Smooth muscle cell (in vitro differentiated cells): ENCODE data around the gene LIN9. TPM values are rescaled to one million over a fixed set of nuclear protein-coding genes. Genes with fewer than 3 reads are reported as not detected.

Experiments
- DNase-seq: peaks from one replicate; lab custom pipeline; 2025; ENCODE audit not compliant: unreplicated experiment; lab: John Stamatoyannopoulos, UW
- H2AFZ ChIP-seq: fragments of 200-600 bp; sonication (generic); 2 replicates; pipeline ENCODE4 v1.6.0; 2016; ENCODE audit warnings: antibody characterized with exemption, low read depth, mild to moderate bottlenecking
- H3F3A ChIP-seq: fragments of 200-600 bp; sonication (generic); 2 replicates; pipeline ENCODE4 v1.6.0; 2017; ENCODE audit warnings: antibody characterized with exemption, low read depth
- H3K27ac ChIP-seq: fragments of 200-600 bp; sonication (generic); 2 replicates; pipeline ENCODE4 v1.5.1; 2016; ENCODE audit warnings: low read depth, mild to moderate bottlenecking
- H3K27me3 ChIP-seq: fragments of 200-600 bp; sonication (generic); 2 replicates; pipeline ENCODE4 v1.6.1; 2016; ENCODE audit warnings: low read depth, mild to moderate bottlenecking
- H3K36me3 ChIP-seq: fragments of 200-600 bp; sonication (generic); 2 replicates; pipeline ENCODE4 v1.5.1; 2016; ENCODE audit warnings: low read depth
- H3K4me1 ChIP-seq: fragments of 200-600 bp; sonication (generic); 2 replicates; pipeline ENCODE4 v1.5.1; 2016; ENCODE audit warnings: low read depth
- H3K4me2 ChIP-seq: fragments of 200-600 bp; sonication (generic); 2 replicates; pipeline ENCODE4 v1.6.0; 2016; ENCODE audit warnings: mild to moderate bottlenecking
- H3K4me3 ChIP-seq: fragments of 200-600 bp; sonication (generic); 2 replicates; pipeline ENCODE4 v1.5.1; 2016; ENCODE audit warnings: mild to moderate bottlenecking
- H3K79me2 ChIP-seq: fragments of 200-600 bp; sonication (generic); 2 replicates; pipeline ENCODE4 v1.6.0; 2016; ENCODE audit warnings: low read depth, mild to moderate bottlenecking
- H3K9ac ChIP-seq: fragments of 200-600 bp; sonication (generic); 2 replicates; pipeline ENCODE4 v1.6.0; 2016; ENCODE audit warnings: low read depth
- H3K9me3 ChIP-seq: fragments of 200-600 bp; sonication (generic); replicated peaks from 2 replicates; pipeline ENCODE4 v1.5.1; 2016; ENCODE audit warnings: low read depth
- H4K20me1 ChIP-seq: fragments of 200-600 bp; sonication (generic); 2 replicates; pipeline ENCODE4 v1.6.0; 2016; ENCODE audit warnings: low read depth
- CTCF ChIP-seq: fragments of 200-600 bp; sonication (generic); IDR thresholded peaks from 2 replicates; pipeline ENCODE4 v1.5.1; 2017; ENCODE audit warnings: borderline replicate concordance, mild to moderate bottlenecking, antibody characterized with exemption; ENCODE audit not compliant: insufficient read depth, poor library complexity, severe bottlenecking
- WGBS: methylation state at CpG from one replicate; pipeline ENCODE4 v1.1.7; 2016; ENCODE audit warnings: low lambda C conversion rate; 5-methylcytosine and 5-hydroxymethylcytosine counted together
- polyA plus RNA-seq: library from polyadenylated mRNA; unstranded; fragments of >200 nt; fragmentation: Nextera tagmentation; extraction: Ambion mirVana; gene quantifications from 2 replicates; pipeline ENCODE4 v1.2.1, GENCODE V29; 2016
- total RNA-seq: library from RNA; depleted of rRNA; stranded (reverse); fragments of >200 nt; gene quantifications from 2 replicates; pipeline ENCODE4 v1.2.3, GENCODE V29; 2014

Gene LIN9
- total and polyA plus RNA-seq, 2 experiments from 2014 or later: 3.7 to 7.8 TPM

- no peak for DNase-seq
- Histone ChIP-seq H3K4me2 (peak overlapping the region; percentile 94), H3K27ac (peak overlapping the region; percentile 82), H3K9me3 (no peaks in the 10 kb centered on the region), H3K36me3 (no peaks in the 10 kb centered on the region), H3K27me3 (no peaks in the 10 kb centered on the region), H3F3A (no peaks in the 10 kb centered on the region), H3K79me2 (peaks cover 67% of the 10 kb centered on the region), H3K4me3 (peak overlapping the region; percentile 86), H2AFZ (no peak overlapping the region), H3K9ac (peak overlapping the region; percentile 85), H4K20me1 (peaks cover 54% of the 10 kb centered on the region), H3K4me1 (peaks cover 12% of the 10 kb centered on the region)
- TF ChIP-seq CTCF: no peak
- WGBS: 42% methylated on average over 14 of the region's 14 CpGs
Measured at GRCh38 chr1:226185141-226186036, 123.6 kb downstream of the LIN9 start.

- Histone ChIP-seq H4K20me1 (peaks cover 87% of the 10 kb centered on the region), H3K4me2 (peak overlapping the region; percentile 58), H2AFZ (no peak overlapping the region), H3K4me3 (peak overlapping the region; percentile 4), H3K27me3 (no peaks in the 10 kb centered on the region), H3K27ac (peak overlapping the region; percentile 58), H3K4me1 (peaks cover 10% of the 10 kb centered on the region), H3K9me3 (no peaks in the 10 kb centered on the region), H3F3A (no peaks in the 10 kb centered on the region), H3K79me2 (peaks cover 99% of the 10 kb centered on the region), H3K9ac (no peak overlapping the region), H3K36me3 (no peaks in the 10 kb centered on the region)
- no peak for DNase-seq
- WGBS: 72% methylated on average over 14 of the region's 14 CpGs
- TF ChIP-seq CTCF: peak; percentile 28
Measured at GRCh38 chr1:226181996-226182714, 126.8 kb downstream of the LIN9 start.

Other genes starting within 250 kb of the LIN9 start
- 459 and 461 TPM in 2 replicates for gene H3-3A, start 246.4 kb downstream of the LIN9 start, total RNA-seq
- 426 and 430 TPM in 2 replicates for gene H3-3A, start 246.4 kb downstream of the LIN9 start, polyA plus RNA-seq
- gene ACBD3, start 122.4 kb downstream of the LIN9 start, total RNA-seq: 118 and 125 TPM in 2 replicates
- 81.2 and 82.0 TPM in 2 replicates for gene ACBD3, start 122.4 kb downstream of the LIN9 start, polyA plus RNA-seq
- gene MIXL1, start 85.5 kb downstream of the LIN9 start, total RNA-seq: 0.04 TPM in 1 of 2 replicates, not detected in the other
- 0.27 and 0.34 TPM in 2 replicates for gene MIXL1, start 85.5 kb downstream of the LIN9 start, polyA plus RNA-seq
- 27.4 and 33.2 TPM in 2 replicates for gene PARP1, start 98.9 kb upstream of the LIN9 start, total RNA-seq
- gene PARP1, start 98.9 kb upstream of the LIN9 start, polyA plus RNA-seq: 38.5 and 48.4 TPM in 2 replicates
- gene STUM, start 239.6 kb upstream of the LIN9 start, total RNA-seq: 0.04 TPM in 1 of 2 replicates, not detected in the other
- gene STUM, start 239.6 kb upstream of the LIN9 start, polyA plus RNA-seq: not detected in 2 replicates